RPMI8226 (cell line): Measurements from ENCODE around the gene P2RY13.

ENCODE experiments used
- DNase-seq: peaks from one replicate; pipeline ENCODE4 v3.0.0-alpha.2; 2015

Gene P2RY13

DNA sequence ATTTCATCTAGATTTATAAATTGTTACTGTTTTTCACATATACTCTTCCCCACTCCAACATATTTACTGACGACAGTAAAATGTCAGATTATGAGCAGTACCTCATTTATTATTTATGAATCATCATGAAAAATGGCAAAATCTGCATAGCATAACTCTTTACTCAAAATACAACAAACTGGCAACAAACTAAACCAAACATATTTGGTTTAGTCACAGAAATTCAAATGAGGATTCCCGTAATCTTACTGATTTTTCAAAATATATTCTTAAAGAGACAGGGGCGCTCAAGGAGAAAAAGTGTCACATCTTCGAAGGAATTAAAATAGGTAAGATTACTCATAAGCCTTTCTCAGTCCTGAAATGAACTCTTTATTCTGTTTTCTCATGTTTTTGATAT lies 9.7 kb downstream of the P2RY13 start:
- DNase-seq = no peak

DNA sequence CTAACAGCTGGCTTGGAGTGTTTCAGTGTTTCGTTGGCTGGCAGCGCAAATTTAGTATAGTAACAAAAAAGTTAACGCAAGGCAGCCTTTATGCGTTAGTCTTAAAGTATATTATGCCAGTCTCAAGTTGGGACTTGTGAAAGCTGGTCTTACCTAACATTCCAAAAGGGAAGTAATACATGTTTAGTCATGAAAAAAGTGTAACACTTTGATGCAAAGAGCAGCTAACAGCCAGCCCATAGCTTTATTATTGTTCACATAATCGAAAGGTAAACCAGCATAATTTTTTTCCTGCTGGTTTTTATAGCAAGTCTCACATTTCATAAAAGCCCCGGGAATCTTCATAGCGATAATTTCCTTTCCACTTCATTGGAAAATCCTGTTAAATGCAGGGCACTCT lies 10.4 kb downstream of the P2RY13 start:
- no peak for DNase-seq

DNA sequence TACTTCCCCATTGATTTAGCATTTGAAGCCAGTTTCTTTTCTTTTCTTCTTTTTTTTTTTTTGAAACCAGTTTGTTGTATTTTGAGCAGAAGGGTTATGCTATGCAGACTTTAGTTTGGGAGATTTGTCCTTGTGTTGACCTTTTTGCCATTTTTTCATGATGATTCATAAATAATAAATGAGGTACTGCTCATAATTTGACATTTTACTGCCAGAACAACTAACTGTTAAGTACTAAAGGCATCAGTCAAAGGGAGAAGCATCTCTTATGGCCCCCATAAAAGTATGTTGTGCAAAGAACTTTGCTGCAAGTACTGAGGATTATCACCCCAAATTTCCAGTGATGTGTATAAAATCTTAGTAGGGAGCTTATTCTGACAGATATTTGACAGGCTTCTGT lies 11.0 kb downstream of the P2RY13 start:
- DNase-seq = no peak

- no peak for DNase-seq
These were observed 12.9 kb downstream of the P2RY13 start, which contains the start of gene GPR87 for GRCh38 chr3:151316267-151316991. Gene GPR87, minus strand, starts transcription at chr3:151316820. Its CDS starts 16,720 bp downstream, at chr3:151300100.

DNA sequence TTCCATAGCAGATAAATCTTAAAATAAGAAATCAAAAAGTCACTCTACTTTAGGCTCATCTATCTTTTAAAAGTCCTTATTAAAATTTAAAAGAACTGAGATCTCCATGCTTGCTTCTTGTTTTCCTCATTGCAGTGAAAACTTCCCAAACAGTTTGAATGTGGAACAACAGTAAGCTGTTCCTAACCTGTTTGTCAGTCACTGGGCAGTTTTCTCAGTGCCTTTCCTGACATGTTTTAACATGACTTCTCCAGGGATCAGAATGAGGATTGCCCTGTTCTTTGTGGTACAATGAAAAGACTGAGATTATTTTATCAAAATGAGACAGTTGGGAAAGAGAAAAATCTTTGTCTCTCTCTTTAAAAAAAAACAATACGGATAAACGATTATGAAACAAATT lies 13.5 kb downstream of the P2RY13 start:
- no peak for DNase-seq

- DNase-seq = no peak
These were observed 14.2 kb downstream of the P2RY13 start for GRCh38 chr3:151315136-151315535.

DNA sequence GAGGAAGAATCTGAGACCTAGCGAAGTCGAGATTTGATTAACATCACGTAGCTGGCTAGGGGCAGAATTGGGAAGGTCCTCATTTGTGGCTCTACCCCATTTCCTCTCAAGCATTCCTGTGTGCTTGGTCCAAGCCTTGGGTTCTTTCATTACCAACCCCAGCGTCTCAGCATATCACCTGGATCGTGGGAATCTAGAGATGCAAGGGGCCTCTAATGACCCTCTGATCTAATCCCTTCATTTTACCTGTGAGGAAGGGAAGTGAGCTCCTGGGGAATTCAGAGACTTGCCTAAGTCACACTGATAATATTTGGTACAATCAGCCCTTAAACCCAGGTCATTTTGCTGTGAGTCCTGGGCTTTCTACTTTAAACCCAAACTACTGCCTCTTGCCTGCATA lies 14.8 kb downstream of the P2RY13 start:
- DNase-seq = no peak

GRCh38 chr3:151314137-151314536 lies 15.2 kb downstream of the P2RY13 start:
- DNase-seq = no peak

DNA sequence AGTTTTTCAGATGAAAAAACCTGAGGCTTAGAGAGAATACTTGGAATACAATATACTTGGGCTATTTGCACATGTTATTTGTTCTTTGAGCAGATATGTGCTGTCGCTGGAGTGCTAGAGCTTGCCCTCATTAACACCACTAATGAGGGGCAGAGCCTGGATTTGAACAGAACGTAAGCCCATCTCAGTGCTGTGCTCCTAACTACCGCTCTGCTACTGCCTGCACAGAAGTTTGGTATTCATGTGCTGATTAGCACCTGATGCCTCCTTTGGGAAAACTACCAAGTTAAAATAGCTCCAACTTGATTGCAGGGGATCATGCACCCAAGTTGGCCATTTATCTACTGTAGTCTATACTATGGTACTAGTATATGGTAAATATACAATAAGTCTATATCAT lies 16.4 kb downstream of the P2RY13 start:
- no peak for DNase-seq

DNA sequence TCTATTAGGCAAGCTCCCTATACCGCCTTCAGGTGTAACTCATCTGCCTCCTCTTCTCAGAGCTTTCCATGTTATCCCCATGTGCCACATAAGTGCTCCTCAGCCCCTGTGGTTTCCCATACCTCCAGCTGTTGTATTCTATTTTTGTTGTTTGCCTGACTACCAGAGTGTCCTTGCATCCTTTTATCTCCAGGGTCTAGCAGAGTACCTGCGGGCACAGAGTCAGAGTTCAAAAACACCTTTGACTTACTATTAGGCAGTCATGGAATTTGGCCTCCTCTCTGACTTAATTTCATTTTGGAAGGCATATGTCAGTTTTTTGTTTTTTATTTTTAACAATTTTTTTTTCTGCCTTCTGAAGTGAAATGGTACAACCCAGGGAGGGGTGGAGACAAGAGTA lies 19.8 kb downstream of the P2RY13 start:
- DNase-seq = no peak

GRCh38 chr3:151307583-151308488 lies 21.5 kb downstream of the P2RY13 start:
- DNase-seq = no peak

GRCh38 chr3:151307131-151307530 lies 22.2 kb downstream of the P2RY13 start:
- DNase-seq = no peak

DNA sequence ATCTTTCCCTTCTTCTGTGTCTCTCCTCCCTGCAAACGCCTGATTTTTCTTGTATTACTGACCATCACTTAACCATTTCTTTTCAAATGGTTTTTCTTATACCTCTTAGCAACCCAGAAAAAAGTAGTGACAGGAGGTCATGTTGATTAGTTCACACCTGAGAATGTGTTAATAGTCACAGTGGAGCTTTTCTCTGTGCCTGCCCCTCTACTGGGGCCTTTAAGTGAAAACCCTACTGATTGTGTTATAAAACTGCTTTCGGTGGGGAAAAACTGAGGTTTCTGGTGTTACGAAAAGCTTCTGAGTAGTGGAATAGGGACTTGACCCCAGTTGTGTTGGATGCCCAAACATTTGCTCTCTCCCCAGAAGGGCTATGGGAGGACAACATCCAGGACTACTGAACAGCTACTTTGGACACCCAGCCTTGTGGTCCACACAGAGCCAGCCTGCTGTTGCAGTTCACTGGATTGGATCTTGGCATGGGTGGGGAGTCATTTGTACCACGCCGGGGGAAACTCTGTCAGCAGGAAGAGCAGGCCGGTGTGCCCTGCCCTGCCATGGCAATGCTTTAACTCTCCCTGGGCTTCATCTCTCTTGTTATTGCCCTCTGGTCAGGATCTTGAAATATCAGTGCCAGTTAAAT lies 23.1 kb downstream of the P2RY13 start:
- DNase-seq = no peak

DNA sequence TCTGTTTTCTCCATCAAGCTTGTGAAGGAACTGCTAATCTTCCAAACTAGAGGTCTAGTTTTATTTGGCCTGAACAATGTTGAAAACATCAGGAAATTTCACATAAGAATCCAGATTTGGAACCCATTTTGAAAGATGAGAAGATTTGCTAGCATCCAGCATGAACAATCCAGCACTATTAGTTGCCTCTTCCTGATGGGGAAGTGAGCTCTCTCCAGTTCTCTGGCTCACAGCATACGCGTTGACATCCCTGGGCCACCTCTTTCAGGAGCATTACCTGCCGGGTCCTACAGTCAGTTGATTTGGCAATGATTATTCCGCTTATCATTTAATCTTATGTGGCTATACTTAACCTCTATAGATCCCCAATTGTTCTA lies 23.6 kb downstream of the P2RY13 start:
- no peak for DNase-seq

- DNase-seq = no peak
These were observed 24.1 kb downstream of the P2RY13 start for GRCh38 chr3:151305060-151305774.

- DNase-seq = no peak
These were observed 25.6 kb downstream of the P2RY13 start for GRCh38 chr3:151303751-151304150.

DNA sequence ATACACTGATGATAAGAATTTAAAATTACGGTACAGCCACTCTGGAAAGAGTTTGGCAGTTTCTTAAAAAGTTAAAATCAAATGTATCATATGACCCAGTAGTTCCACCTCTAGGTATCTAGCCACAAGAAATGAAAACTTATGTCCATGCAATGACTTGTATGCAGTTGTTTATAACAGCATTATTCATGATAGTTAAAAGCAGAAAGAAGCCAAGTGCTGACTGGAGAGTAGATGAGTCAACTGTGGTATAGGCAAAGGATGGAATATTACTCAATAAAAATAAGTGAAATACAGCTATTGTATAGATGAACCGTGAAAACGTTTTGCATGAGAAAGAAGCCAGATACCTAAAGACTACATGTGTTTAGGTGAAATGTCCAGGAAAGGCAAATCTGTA lies 27.6 kb downstream of the P2RY13 start:
- DNase-seq = no peak

DNA sequence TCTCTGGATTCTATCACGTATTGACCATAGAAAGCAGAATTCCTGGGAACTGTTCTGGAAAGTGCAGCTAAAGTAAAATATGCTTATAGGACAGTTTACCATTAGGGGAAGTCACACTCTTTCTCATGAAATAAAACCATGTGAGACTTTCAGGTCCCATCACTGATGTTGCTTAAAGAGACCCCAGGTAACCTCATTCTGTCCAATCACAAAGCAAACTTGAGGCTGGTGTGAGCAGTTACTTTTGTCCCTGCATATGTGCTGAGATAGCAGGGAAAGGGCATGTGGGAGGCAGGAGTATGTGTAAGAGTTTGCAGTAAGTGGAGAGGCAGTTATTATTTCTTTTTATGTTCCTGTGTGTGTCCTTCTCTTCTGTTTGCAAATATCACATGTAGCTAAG lies 28.8 kb downstream of the P2RY13 start:
- DNase-seq = no peak

- DNase-seq = no peak
These were observed 30.3 kb downstream of the P2RY13 start for GRCh38 chr3:151299006-151299405.

GRCh38 chr3:151297429-151297828 lies 31.9 kb downstream of the P2RY13 start:
- no peak for DNase-seq

DNA sequence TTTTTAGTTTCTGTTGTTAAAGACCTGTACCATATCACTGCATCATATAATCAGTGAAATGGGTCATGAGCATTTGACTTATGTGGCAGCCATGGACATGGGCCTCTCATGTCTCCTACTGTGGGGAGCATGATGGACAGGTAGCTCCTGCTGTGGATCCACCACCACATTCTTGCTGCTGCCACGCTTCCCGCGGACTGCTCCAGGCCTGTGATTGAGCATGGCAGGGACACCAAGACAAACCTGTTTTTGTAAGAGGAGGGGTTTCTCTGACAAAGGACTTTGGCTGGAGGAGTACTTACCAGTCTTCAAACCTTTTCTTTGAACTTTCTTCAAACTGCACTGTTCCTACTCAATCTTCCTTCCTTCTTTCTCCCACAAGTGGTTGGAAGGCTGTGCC lies 33.1 kb downstream of the P2RY13 start:
- no peak for DNase-seq

GRCh38 chr3:151293127-151293526 lies 36.2 kb downstream of the P2RY13 start:
- DNase-seq = no peak

DNA sequence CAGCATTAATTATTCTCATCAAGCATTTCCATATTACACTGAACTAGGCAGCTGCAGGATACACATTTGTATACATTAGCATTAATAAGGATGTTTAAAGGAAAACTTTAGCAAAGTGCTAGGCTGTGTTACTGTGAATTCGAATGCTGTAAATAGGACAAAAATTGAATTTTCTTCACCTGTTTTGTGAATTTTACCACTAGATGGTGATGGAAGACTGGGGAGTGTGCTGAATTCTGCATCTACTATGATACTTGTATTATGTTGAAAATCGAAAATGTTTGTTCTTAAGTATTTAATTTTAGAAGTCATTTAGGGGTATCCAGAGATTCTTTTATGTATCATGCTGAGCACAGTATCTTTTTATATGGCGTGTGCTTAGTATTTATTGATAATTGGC lies 38.7 kb downstream of the P2RY13 start:
- peak; percentile 35 for DNase-seq
